Testis (tissue), 3 donors: ENCODE measurements around the gene USP48. TPM values are rescaled to one million over a fixed set of nuclear protein-coding genes. Genes with fewer than 3 reads are reported as not detected.

ENCODE experiments used
- DNase-seq: peaks from one replicate; pipeline ENCODE4 v3.0.0-alpha.2; 2019
- H3K27ac ChIP-seq, 2 donors: fragments of 200-600 bp; sonication (generic); one replicate each; pipeline ENCODE4 v1.5.1; 2019
- H3K27me3 ChIP-seq: fragments of 200-600 bp; sonication (generic); one replicate; pipeline ENCODE4 v1.5.1; 2019
- H3K36me3 ChIP-seq: fragments of 200-600 bp; sonication (generic); one replicate; pipeline ENCODE4 v1.5.1; 2017; ENCODE audit warnings: low read depth; ENCODE audit errors: missing control alignments
- H3K4me1 ChIP-seq: fragments of 200-600 bp; sonication (generic); one replicate; pipeline ENCODE4 v1.5.1; 2019
- H3K4me3 ChIP-seq, 2 donors: fragments of 200-600 bp; sonication (generic); one replicate each; pipeline ENCODE4 v1.5.1; 2017 to 2019
- H3K9me3 ChIP-seq: fragments of 200-600 bp; sonication (generic); one replicate; pipeline ENCODE4 v1.5.1; 2017
- CTCF ChIP-seq, 3 experiments: fragments of 450-650 bp in 2 of 3; fragments of 200-600 bp in 1 of 3; sonication (generic) in 1 of 3; IDR thresholded peaks; one replicate each; pipeline ENCODE4 v1.5.1; 2016 to 2019; ENCODE audit warnings: antibody characterized with exemption in 3 of 3, mild to moderate bottlenecking in 2 of 3, moderate library complexity in 1 of 3
- POLR2A ChIP-seq: fragments of 450-650 bp; IDR thresholded peaks from one replicate; pipeline ENCODE4 v1.6.1; 2017; ENCODE audit warnings: antibody characterized with exemption, mild to moderate bottlenecking, moderate library complexity
- WGBS, 2 donors: methylation state at CpG; one replicate each; pipeline ENCODE4 v1.1.5; 2018; 5-methylcytosine and 5-hydroxymethylcytosine counted together
- intact Hi-C: fragments of 100-400 bp; cut with DNase I; formaldehyde crosslinking; loops from one replicate; pipeline ENCODE4 v1.15.1; 2023; ENCODE audit warnings: low total_unique reads
- polyA plus RNA-seq: library from polyadenylated mRNA; stranded (reverse); fragments of 350-450 nt; fragmentation: Illumina TruSeq; extraction: RNeasy Lipid Tissue Mini Kit (QIAGEN cat#74804); gene quantifications from one replicate; pipeline ENCODE4 v1.2.3, GENCODE V29; 2014; ENCODE audit warnings: low read depth, low replicate concordance; ENCODE audit not compliant: insufficient read depth
- total RNA-seq, 2 donors: library from RNA; depleted of rRNA; stranded (reverse); fragments of >200 nt; gene quantifications; one replicate each; pipeline ENCODE4 v1.2.3, GENCODE V29; 2016

Gene USP48
- total and polyA plus RNA-seq, 3 donors from 2014 or later, result 33.3 to 66.2 (median 63.0) TPM

GRCh38 chr1:21761052-21761451, 21.9 kb downstream of the USP48 start:
- intact Hi-C loops, result no loop called here
- no peaks in the 10 kb centered on the region for H3K36me3 ChIP-seq
- H3K4me3 ChIP-seq, result no peak overlapping the region
- no peak for DNase-seq
- no peaks in the 10 kb centered on the region for H3K9me3 ChIP-seq
- TF ChIP-seq POLR2A (no peak), CTCF (IDR thresholded peaks at IDR 0.05) (no peak)
- peaks cover 34% of the 10 kb centered on the region for H3K4me1 ChIP-seq
- H3K27ac ChIP-seq, result no peak overlapping the region
- WGBS, 2 donors, result 47 to 55% methylated on average over 3 of the region's 3 CpGs
- H3K27me3 ChIP-seq, result no peaks in the 10 kb centered on the region

- intact Hi-C loops, result no loop called here
- Histone ChIP-seq H3K27ac (no peak overlapping the region), H3K4me1 (peaks cover 24% of the 10 kb centered on the region), H3K27me3 (no peaks in the 10 kb centered on the region), H3K4me3 (no peak overlapping the region), H3K36me3 (no peaks in the 10 kb centered on the region), H3K9me3 (no peaks in the 10 kb centered on the region)
- DNase-seq, result no peak
- 23 to 31% methylated on average over 2 of the region's 2 CpGs for WGBS, 2 donors
- TF ChIP-seq POLR2A (no peak), CTCF (IDR thresholded peaks at IDR 0.05) (no peak)
These were observed 23.1 kb downstream of the USP48 start for GRCh38 chr1:21759818-21760217.

GRCh38 chr1:21759182-21759581, 23.8 kb downstream of the USP48 start:
- intact Hi-C loops, result no loop called here
- Histone ChIP-seq H3K4me3 (no peak overlapping the region), H3K27ac (no peak overlapping the region), H3K4me1 (peaks cover 20% of the 10 kb centered on the region), H3K36me3 (no peaks in the 10 kb centered on the region), H3K9me3 (no peaks in the 10 kb centered on the region), H3K27me3 (no peaks in the 10 kb centered on the region)
- no peak for DNase-seq
- no peak for TF ChIP-seq CTCF (IDR thresholded peaks at IDR 0.05)
- 25 to 29% methylated on average over 2 of the region's 2 CpGs for WGBS, 2 donors

- Histone ChIP-seq H3K27me3 (no peaks in the 10 kb centered on the region), H3K9me3 (no peaks in the 10 kb centered on the region), H3K4me3 (no peak overlapping the region), H3K36me3 (no peaks in the 10 kb centered on the region), H3K4me1 (peaks cover 14% of the 10 kb centered on the region), H3K27ac (no peak overlapping the region)
- no peak for TF ChIP-seq POLR2A
- intact Hi-C loops, result no loop called here
- DNase-seq, result no peak
- 93 to 95% methylated on average over 8 of the region's 8 CpGs for WGBS, 2 donors
These were observed 24.3 kb downstream of the USP48 start for GRCh38 chr1:21758614-21759013.

GRCh38 chr1:21756393-21757089, 26.4 kb downstream of the USP48 start:
- no peaks in the 10 kb centered on the region for H3K27me3 ChIP-seq
- WGBS, 2 donors, result 86 to 88% methylated on average over 12 of the region's 12 CpGs
- H3K9me3 ChIP-seq, result no peaks in the 10 kb centered on the region
- no peak for DNase-seq
- intact Hi-C loops, result no loop called here
- TF ChIP-seq CTCF (IDR thresholded peaks at IDR 0.05) (no peak), POLR2A (no peak)
- H3K4me1 ChIP-seq, result peaks cover 7% of the 10 kb centered on the region
- no peak overlapping the region for H3K4me3 ChIP-seq
- no peaks in the 10 kb centered on the region for H3K36me3 ChIP-seq
- H3K27ac ChIP-seq, result no peak overlapping the region
